ENCODE results near the gene HOXC11.

Gene HOXC11

DNA sequence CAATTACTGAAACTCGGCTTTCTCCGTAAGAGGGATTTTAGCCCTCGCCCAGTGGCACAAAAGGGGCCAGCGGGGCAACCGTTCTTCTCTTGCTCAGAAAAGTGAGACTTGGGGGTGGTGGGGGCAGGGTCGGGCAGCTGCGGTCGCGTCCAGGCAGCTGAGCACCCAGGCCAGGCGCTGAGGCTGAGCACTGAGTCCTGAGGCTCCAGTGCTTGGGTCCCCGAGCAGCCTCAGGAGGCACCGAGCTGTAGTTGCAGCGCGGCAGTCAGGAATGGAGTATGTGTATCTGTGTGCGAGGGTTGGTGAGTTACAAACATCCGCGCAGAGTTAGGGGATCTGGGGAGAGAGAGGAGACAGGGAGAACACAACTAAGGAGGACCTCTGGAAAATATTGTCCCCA lies 51.2 kb downstream of the HOXC11 start:
- no peak for DNase-seq (ENCODE audit: extremely low read depth, low read depth)
- TF ChIP-seq, protein P1, sequence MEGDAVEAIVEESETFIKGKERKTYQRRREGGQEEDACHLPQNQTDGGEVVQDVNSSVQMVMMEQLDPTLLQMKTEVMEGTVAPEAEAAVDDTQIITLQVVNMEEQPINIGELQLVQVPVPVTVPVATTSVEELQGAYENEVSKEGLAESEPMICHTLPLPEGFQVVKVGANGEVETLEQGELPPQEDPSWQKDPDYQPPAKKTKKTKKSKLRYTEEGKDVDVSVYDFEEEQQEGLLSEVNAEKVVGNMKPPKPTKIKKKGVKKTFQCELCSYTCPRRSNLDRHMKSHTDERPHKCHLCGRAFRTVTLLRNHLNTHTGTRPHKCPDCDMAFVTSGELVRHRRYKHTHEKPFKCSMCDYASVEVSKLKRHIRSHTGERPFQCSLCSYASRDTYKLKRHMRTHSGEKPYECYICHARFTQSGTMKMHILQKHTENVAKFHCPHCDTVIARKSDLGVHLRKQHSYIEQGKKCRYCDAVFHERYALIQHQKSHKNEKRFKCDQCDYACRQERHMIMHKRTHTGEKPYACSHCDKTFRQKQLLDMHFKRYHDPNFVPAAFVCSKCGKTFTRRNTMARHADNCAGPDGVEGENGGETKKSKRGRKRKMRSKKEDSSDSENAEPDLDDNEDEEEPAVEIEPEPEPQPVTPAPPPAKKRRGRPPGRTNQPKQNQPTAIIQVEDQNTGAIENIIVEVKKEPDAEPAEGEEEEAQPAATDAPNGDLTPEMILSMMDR (IDR thresholded peaks at IDR 0.05; ENCODE audit: low read depth, low read length): no peak

DNA sequence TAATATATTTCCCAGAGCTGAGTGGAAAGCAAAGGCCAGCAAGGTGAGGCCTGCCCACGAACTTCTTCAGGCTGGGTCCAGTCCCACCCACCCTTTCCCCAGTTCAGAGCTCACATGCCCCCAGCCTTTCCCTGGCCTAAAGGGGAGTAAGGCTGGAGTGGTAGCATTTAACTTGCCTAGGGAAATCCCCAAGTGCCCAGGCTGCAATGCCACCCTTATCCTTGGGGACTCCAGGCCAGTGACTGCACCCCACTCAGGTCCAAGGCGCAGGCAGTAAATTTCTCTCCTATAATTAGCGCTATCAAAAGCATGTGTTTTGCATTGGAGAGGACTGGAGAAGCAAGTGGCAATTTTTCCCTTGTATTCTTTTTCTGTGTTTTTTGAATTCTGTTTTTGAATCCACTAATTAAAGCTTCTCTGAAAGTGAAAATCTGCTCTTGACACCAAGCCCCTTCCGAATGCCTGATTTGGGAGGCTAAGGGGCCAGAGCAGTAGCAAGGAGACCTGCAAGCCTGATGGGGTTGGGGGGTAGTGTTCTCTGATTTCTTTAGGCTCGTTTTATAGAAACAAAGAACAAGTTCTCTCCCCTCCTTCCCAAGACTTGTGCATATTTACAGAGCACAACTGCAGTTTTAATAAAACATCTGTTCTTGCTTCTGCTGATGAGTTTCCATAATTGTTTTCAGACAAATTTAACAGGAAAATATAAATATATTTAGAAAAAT lies 51.8 kb downstream of the HOXC11 start:
- no peak for DNase-seq (ENCODE audit: extremely low read depth, low read depth)
- TF ChIP-seq, protein P1 (IDR thresholded peaks at IDR 0.05; ENCODE audit: low read depth, low read length): no peak

DNA sequence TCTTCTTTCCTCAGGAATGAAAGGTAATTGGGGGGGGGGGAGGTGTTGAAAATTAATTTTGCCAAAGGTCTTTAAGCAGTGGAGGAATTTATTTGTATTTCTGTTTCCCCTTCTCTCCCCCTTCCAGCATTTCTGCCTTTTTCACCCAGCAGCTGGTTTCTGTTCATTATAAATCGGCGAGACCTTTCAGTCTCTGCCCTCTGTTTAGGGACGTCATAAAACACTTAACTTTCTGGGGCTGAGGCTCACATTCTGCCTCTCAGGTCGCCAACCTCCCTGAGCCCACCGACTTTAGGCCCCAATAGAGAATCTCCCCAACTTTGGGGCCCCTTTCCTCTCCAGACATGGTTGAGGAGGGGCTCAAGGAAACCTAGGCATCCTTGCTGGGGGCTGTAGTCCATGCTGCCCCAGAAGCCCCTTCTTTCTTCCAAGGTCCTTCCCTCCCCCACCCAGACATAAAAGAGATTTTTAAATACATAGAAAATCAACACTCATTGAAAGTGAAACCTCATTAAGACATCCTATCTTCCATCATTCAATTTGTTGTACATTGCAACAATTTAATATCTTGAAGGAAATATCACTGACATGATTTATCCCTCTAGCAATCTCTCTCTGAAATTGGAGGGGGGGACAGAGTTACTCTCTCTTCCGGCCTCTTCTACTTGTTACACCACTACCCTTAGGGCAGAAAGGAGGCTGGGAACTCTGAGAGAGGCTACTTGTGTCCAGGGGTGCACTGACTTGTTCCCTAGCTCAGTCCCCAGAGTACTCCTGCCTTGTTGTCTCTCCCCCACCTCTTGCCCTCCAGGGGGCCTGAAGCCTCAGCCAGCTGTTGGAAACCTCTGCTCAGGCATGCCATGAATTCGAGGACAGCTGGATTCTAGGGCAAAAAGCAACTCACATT lies 52.8 kb downstream of the HOXC11 start:
- no peak for DNase-seq (ENCODE audit: extremely low read depth, low read depth)
- TF ChIP-seq, protein P1 (IDR thresholded peaks at IDR 0.05; ENCODE audit: low read depth, low read length): no peak

DNA sequence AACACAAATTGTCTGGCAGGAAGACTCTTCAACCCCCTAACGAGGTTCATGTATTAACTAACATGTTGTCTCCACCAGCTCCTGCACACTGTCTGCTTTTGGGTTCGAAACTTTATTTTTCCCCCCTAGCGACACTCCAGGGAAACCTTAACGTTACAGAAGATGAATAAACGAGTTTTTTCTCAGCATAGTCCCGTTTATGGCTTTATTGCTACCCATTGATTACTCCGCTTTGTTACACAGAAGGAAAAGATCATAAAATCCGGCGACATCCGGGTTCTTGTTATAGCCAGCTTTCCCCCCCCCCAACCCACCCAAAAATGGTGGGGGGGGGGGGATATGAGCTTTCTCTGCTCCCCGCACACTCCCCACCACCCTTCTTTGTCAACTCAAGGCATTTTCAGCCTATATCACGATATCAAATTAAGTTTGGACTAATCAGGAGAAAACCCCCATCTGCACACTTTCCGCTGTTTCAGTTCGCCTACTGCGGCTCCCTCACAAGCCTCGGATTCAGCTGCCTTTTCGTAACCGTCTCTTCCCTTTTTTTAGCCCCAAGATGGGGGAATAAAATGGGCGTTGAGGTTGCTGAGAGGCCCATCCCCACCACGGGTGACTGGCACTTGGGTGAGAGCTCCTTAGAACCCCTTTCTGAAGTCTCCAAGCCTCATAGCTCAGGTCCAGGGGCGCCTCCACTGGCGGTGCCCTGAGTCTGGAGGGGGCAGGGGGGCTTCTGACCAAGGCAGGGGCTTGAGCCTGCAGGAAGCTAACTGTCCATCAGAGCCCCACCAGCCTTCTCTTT lies 53.9 kb downstream of the HOXC11 start:
- DNase-seq (ENCODE audit: extremely low read depth, low read depth): no peak
- TF ChIP-seq, protein P1 (IDR thresholded peaks at IDR 0.05; ENCODE audit: low read depth, low read length): no peak
